ENCODE measurements around the gene SPG11. TPM values are rescaled to one million over a fixed set of nuclear protein-coding genes. Genes with fewer than 3 reads are reported as not detected.
A peak's percentile ranks its signal among the peaks of the same experiment; 100 is the strongest.
"Not testable (repeated sequence)": the region's sequence is repeated elsewhere in the genome, so short reads cannot be mapped to it uniquely, and the experiment has no call there.

SPG11 gene
- total and polyA plus RNA-seq, 8 donors: 12.1 to 240 (median 104) TPM

DNA sequence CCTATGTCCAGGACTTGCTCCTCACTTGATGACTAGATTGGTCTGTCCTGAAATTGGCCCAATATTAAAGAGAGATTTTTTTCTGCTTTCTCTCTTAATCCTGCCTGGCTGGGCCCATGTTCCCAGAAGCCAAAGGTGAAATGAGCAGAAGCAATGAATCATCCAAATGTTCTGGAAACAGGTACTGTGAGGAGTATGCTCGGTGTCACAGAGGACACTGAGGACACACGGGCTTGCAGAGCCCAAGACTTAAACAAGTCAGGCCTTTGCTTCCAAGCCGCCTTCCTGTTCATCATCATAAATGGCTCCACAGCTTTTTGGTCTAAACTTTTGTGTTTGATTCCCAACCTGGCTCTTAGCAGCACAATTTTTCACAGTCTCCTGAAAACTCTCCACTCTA, 95.1 kb downstream of the SPG11 start:
- TF ChIP-seq EP300 (IDR thresholded peaks at IDR 0.05) (no peak), POLR2A (IDR thresholded peaks at IDR 0.05) (no peak), POLR2AphosphoS5 (IDR thresholded peaks at IDR 0.05) (no peak)
- TF ChIP-seq, protein P1, sequence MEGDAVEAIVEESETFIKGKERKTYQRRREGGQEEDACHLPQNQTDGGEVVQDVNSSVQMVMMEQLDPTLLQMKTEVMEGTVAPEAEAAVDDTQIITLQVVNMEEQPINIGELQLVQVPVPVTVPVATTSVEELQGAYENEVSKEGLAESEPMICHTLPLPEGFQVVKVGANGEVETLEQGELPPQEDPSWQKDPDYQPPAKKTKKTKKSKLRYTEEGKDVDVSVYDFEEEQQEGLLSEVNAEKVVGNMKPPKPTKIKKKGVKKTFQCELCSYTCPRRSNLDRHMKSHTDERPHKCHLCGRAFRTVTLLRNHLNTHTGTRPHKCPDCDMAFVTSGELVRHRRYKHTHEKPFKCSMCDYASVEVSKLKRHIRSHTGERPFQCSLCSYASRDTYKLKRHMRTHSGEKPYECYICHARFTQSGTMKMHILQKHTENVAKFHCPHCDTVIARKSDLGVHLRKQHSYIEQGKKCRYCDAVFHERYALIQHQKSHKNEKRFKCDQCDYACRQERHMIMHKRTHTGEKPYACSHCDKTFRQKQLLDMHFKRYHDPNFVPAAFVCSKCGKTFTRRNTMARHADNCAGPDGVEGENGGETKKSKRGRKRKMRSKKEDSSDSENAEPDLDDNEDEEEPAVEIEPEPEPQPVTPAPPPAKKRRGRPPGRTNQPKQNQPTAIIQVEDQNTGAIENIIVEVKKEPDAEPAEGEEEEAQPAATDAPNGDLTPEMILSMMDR (IDR thresholded peaks at IDR 0.05): no peak
- H3K4me1 ChIP-seq: no peaks in the 10 kb centered on the region
- H3K9me3 ChIP-seq: peaks cover 0 to 7% (median 4%) of the 10 kb centered on the region in 4 donors
- DNase-seq: no peak
- no peak overlapping the region for H3K27ac ChIP-seq
- WGBS, 5 donors: 80 to 92% (median 86%) methylated on average over 3 of the region's 3 CpGs
- H3K36me3 ChIP-seq: peaks cover 55 to 100% (median 98%) of the 10 kb centered on the region in 4 donors
- intact Hi-C loops (cut with DNase I; ENCODE audit: low total_unique reads): no loop called here
- H3K4me3 ChIP-seq: no peak overlapping the region
- no peaks in the 10 kb centered on the region for H3K27me3 ChIP-seq

DNA sequence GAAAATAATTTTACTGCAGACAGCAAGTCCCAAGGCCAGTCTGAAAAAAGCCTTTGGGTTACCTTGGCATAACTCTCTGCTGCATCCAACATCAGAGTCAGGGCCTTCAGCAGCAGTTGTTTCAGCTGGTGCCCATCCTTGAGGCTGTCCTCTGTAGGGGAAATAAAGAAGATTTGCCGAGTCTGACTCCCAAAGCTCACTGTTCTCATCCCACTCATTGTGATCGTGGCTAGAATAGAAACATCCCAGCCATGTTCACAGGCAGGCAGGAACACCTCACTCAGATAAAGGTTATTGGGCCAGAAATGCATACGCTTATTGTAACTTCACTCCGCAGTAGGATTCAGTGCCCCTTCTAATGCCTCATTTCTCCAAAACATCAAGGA, 97.3 kb downstream of the SPG11 start:
- no peaks in the 10 kb centered on the region for H3K4me1 ChIP-seq
- H3K36me3 ChIP-seq: peaks cover 53 to 100% (median 100%) of the 10 kb centered on the region in 4 donors
- no peaks in the 10 kb centered on the region for H3K27me3 ChIP-seq
- H3K4me3 ChIP-seq: no peak overlapping the region
- 96 to 100% (median 97%) methylated on average over 4 of the region's 4 CpGs for WGBS, 5 donors
- no peak overlapping the region for H3K27ac ChIP-seq
- peaks cover 0 to 7% (median 4%) of the 10 kb centered on the region in 4 donors for H3K9me3 ChIP-seq
- intact Hi-C loops (cut with DNase I; ENCODE audit: low total_unique reads): no loop called here
- TF ChIP-seq EP300 (IDR thresholded peaks at IDR 0.05) (no peak), POLR2A (IDR thresholded peaks at IDR 0.05) (no peak), POLR2AphosphoS5 (IDR thresholded peaks at IDR 0.05) (no peak)
- TF ChIP-seq, protein P1 (IDR thresholded peaks at IDR 0.05): no peak
- DNase-seq: no peak

DNA sequence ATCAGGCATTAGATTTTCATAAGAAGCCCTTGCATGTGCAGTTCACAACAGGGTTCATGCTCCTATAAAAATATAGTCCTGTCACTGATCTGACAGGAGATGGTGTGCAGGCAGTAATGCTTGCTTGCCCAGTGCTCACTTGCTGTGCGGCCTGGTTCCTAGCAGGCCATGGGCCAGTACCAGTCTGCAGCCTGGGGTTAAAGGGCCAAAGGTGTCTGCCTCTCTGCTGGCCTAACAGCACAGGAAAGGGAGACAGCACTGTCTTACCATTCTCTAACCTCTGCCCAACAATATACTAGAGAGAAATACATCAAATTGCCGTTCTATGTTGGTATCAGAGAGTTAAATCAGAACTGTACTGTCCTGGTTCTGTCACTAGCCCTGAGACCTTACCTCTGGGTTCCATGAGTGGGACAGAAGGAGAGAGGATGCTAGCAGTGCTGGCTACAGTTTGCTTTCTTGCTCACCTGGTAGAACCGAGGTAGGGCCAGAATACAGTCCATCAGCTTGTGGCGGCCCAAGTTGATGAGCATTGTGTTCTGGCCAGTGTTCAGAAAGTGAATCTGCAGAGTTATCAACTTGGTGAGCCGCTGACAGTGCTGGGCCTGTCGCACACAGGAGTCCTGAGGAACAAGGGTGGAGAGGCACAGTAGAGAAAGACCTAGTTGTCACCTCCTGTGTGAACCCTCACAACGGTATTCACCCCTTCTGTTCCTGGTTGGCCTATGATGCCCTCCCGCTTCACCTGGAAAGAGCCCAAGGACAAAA, 97.9 kb downstream of the SPG11 start:
- Histone ChIP-seq H3K4me3 (no peak overlapping the region), H3K4me1 (no peaks in the 10 kb centered on the region), H3K27ac (no peak overlapping the region), H3K9me3 (peaks cover 0 to 7% (median 4%) of the 10 kb centered on the region in 4 donors), H3K36me3 (peaks cover 59 to 100% (median 100%) of the 10 kb centered on the region in 4 donors), H3K27me3 (no peaks in the 10 kb centered on the region)
- intact Hi-C loops (cut with DNase I; ENCODE audit: low total_unique reads): no loop called here
- DNase-seq: no peak
- 96 to 99% (median 98%) methylated on average over 8 of the region's 8 CpGs for WGBS, 5 donors
- TF ChIP-seq EP300 (IDR thresholded peaks at IDR 0.05) (no peak), POLR2AphosphoS5 (IDR thresholded peaks at IDR 0.05) (no peak), POLR2A (IDR thresholded peaks at IDR 0.05) (no peak)
- TF ChIP-seq, protein P1 (IDR thresholded peaks at IDR 0.05): no peak

DNA sequence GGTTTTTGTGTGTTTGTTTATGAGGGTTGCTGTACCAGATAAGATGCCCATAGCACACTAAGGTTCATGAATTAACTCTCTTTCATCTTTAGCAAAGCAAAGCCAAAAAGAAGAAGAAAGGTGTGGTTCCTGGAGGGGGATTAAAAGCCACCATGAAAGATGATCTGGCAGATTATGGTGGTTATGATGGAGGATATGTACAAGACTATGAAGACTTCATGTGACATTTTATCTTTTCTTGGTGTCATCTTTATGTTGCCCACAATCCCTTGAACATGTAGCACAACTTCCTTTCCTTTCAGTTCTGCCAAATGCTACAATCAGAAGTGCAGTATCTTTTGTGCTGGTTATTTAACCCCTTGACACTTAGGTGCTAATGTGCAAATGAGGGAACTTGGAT, 102.5 kb downstream of the SPG11 start:
- H3K9me3 ChIP-seq; H3K4me1 ChIP-seq; H3K27me3 ChIP-seq; DNase-seq; H3K4me3 ChIP-seq; intact Hi-C loops (cut with DNase I; ENCODE audit: low total_unique reads): not testable (repeated sequence)
- H3K27ac ChIP-seq: peak overlapping the region in 1 of 5 donors; percentile 15
- H3K36me3 ChIP-seq: peaks cover 90 to 100% (median 100%) of the 10 kb centered on the region in 4 donors
